HG03558 (cell line): ENCODE results near the gene SIK3.

ENCODE experiments used
- ATAC-seq: cut with Tn5 transposase; IDR thresholded peaks from one replicate; pipeline ENCODE4 v1.9.1; 2021; ENCODE audit warnings: moderate number of reproducible peaks; ENCODE audit not compliant: unreplicated experiment; ENCODE audit errors: extremely low read depth

The SIK3 gene

DNA sequence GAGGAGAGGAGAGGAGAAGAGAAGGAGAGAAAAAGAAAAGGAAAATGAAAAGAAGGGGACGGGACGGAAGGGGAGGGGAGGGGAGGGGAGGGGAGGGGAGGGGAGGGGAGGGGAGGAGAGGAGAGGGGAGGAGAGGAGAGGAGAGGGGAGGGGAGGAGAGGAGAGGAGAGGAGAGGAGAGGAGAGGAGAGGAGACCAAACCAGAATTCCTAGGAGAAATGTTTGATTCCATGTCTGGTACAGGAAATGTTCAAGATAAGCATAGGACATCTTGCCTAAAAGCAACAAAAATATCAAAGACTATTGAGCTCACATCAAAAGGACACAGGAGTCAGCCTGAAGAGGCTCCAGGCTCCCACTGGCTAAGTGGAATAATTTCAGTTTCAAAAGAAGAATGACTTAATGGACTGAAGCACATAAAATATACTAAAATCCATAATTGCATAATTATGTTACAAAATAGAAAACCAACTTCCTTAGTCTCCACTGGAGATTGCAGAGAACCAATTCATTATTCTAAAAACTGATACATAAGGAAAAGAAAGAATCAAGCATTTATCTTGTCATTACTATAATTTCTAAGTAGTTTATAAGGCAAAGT, 159.7 kb downstream of the SIK3 start:
- no peak for ATAC-seq

DNA sequence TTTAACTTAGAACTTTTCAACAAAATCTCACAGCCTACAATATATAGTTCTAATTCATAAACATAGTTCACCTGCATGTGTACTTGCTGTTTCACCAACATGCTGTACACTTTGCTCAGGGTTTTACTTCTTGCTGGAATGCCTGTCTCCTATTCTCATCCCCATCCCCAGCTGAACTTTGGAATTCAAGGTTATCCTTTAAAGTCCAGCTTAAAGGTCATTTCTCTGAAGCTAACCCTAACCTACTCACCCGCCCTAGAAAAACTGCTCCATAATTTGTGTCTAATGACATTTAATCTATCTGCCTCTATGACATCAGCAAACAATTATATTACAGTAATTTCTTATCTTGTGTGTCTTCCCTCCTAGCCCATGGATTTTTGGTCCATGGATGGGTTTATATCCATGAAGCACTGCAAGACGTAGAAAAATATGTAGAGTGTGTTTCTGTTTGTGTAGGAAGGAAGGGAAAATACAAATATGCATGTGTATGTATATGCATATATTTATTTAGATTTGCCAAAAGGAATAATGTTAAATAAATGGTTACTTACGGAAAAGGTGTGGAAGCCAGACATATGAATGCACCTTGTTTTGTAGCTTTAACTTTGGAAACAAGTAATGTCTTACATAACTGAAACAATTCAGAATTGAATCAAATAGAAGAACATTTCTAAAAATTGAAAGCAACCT, 161.3 kb downstream of the SIK3 start:
- no peak for ATAC-seq

DNA sequence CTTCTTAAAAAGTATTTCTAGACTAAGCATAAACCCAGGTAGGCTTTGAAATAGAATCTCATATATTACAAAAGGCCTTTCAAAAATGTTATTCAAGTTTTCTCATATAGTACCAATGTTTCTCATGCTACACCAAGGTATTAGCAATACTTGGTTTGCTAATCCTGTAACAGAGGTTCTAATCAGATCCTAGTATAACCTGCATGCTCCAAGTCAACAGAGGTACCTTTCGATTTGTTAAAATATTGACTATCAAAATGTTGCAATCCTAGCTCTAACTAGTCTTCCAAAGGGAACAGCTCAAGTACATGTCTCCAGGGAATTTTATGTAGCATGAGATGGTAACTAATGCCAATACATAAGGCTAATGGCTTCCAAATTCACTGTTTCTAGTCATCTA, 162.7 kb downstream of the SIK3 start:
- no peak for ATAC-seq

- ATAC-seq, result no peak
These were observed 163.1 kb downstream of the SIK3 start for GRCh38 chr11:116935089-116935488.

GRCh38 chr11:116933961-116934360, 164.3 kb downstream of the SIK3 start:
- ATAC-seq, result no peak

- no peak for ATAC-seq
These were observed 166.0 kb downstream of the SIK3 start for GRCh38 chr11:116932181-116932580.

- ATAC-seq, result no peak
These were observed 166.8 kb downstream of the SIK3 start for GRCh38 chr11:116931206-116931953.

GRCh38 chr11:116930586-116930985, 167.6 kb downstream of the SIK3 start:
- ATAC-seq, result no peak

DNA sequence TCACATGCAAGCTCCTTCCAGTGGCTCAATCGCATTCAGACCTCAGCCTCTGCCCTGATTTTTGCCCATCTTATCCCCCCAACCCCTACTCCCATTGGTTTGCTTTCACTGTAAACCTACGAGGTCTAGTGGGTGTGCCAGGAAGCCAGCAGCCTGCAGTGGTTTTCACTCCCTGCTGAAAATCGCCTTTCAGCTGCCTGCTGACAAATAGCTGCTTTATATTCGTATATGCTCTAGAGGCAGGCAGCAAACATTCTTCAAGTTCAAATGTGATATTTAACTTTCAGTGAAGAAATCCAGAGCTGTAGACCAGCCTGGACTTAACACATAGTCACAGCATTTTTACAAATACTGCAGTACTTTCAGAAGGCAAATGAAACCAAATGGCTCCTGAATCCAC, 168.1 kb downstream of the SIK3 start:
- ATAC-seq, result no peak

- ATAC-seq, result no peak
These were observed 168.7 kb downstream of the SIK3 start for GRCh38 chr11:116929414-116930090.

DNA sequence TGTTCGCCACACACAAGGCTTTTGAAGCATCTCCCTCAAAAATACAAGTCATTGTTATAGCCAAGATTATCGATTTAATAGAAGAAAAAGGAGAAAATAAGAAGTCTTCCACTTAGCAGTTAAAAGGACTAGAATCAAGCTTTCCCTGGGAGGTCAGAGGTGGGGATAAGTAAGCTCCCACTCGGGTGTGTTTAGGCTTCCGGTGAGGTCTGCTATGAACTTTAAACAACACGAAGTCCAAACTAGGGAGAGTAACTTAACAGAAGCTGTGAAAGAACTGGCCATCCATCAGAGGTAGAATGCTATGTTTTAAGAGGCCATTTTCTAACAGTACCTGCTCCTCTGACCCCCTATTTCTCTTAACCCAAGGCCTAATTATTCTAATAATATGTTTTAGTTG, 169.4 kb downstream of the SIK3 start:
- ATAC-seq, result no peak

GRCh38 chr11:116928102-116928777, 170.0 kb downstream of the SIK3 start:
- ATAC-seq, result no peak

GRCh38 chr11:116927163-116927974, 170.9 kb downstream of the SIK3 start:
- no peak for ATAC-seq

DNA sequence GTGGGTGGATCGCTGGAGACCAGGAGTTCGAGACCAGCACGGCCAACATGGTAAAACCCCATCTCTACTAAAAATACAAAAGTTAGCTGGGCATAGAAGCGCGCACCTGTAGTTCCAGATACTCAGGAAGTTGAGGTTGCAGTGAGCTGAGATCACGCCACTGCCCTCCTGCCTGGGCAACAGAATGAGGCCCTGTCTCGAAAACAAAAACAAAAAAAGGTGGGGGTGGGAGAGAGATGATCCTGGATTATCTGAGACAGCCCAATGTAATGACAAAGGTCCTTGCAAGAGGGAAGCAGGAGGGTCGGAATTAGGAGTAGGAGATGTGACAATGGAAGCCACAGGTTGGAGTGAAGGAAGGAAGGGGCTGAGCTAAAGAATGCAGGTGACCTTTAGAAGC, 173.2 kb downstream of the SIK3 start:
- no peak for ATAC-seq

GRCh38 chr11:116918925-116919655, 179.1 kb downstream of the SIK3 start:
- ATAC-seq, result no peak

DNA sequence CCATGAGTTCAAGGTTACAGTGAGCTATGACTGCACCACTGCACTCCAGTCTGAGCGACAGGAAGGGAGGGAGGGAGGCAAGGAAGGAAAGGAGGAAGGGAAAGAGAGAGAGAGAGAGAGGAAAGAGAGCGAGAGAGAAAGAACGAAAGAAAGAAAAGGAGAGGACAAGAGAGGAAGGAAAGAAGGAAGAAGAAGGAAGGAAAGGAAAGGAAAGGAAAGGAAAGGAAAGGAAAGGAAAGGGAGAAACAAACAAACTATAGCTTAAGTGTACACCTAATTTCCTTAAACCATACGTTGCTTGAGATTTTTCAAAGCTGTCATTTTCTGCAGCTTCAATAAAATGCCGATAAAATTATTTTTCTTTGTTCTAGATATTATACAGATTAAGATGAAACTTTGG, 180.6 kb downstream of the SIK3 start:
- ATAC-seq, result no peak

DNA sequence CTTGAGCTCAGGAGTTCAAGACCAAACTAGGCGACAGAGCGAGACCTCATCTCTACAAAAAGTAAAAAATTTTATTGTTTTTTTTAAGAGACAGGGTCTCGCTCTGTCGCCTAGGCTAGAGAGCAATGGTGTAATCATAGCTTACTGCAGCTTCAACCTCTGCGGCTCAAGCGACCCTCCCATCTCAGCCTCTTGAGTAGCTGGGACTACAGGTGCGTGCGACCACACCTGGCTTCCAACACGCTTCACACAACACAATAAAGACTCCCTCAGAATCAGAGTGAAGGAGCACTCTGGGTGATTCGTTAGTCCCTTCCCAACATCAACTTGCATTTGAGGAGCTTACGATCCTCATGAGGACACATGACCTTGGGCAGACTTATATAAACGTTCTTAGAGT, 181.3 kb downstream of the SIK3 start:
- ATAC-seq, result no peak

GRCh38 chr11:116916052-116916451, 182.2 kb downstream of the SIK3 start:
- no peak for ATAC-seq

- ATAC-seq, result no peak
These were observed 185.2 kb downstream of the SIK3 start for GRCh38 chr11:116913000-116913399.
